CD4-positive, alpha-beta T cell (primary cell): ENCODE data around the gene C19orf25. TPM values are rescaled to one million over a fixed set of nuclear protein-coding genes. Genes with fewer than 3 reads are reported as not detected.
A peak's percentile ranks its signal among the peaks of the same experiment; 100 is the strongest.

Experiments
- ATAC-seq: fragments of 200-7000 bp; cut with Tn5 transposase; one replicate; pipeline ENCODE4 v1.10.0; 2022; ENCODE audit warnings: mild to moderate bottlenecking; ENCODE audit not compliant: poor library complexity
- CTCF ChIA-PET: fragments of 350-600 bp; sonication (Branson Sonifier 250); formaldehyde crosslinking; loops from one replicate; lab custom pipeline; 2021; ENCODE audit warnings: antibody characterized with exemption, inconsistent platforms; lab: Charles Lee
- POLR2A ChIA-PET: fragments of 350-600 bp; sonication (Branson Sonifier 250); formaldehyde crosslinking; loops from one replicate; lab custom pipeline; 2021; ENCODE audit warnings: antibody characterized with exemption, inconsistent platforms; lab: Charles Lee
- DNase-seq, 14 experiments: peaks; one replicate each; pipeline ENCODE4 v3.0.0-alpha.2; 2013 to 2020; ENCODE audit warnings: mixed read lengths in 2 of 14
- H3K27ac ChIP-seq, 2 donors: one replicate each; pipeline versions ENCODE4 v1.5.1 to v1.7.0; 2013; ENCODE audit warnings: low read length in 2 of 2, low read depth in 1 of 2, mild to moderate bottlenecking in 1 of 2
- H3K27me3 ChIP-seq, 2 experiments: 1 replicate in 1 of 2; 2 replicates in 1 of 2; pipeline versions ENCODE4 v1.6.1 to v1.7.0; 2013; ENCODE audit warnings: low read length in 2 of 2, control low read depth in 1 of 2, mild to moderate bottlenecking in 1 of 2, moderate library complexity in 1 of 2; ENCODE audit not compliant: insufficient read depth in 2 of 2, control insufficient read depth in 1 of 2
- H3K36me3 ChIP-seq: one replicate; pipeline ENCODE4 v1.6.1; 2013; ENCODE audit warnings: low read length, control low read depth; ENCODE audit not compliant: insufficient read depth
- H3K4me1 ChIP-seq: one replicate; pipeline ENCODE4 v1.6.1; 2013; ENCODE audit warnings: low read length, control low read depth; ENCODE audit not compliant: insufficient read depth
- H3K4me3 ChIP-seq: one replicate; pipeline ENCODE4 v1.5.1; 2013; ENCODE audit warnings: mild to moderate bottlenecking, low read length, moderate library complexity
- H3K9me3 ChIP-seq, 2 experiments: 1 replicate in 1 of 2; 2 replicates in 1 of 2; pipeline versions ENCODE4 v1.6.1 to v1.7.0; 2013; ENCODE audit warnings: low read length in 2 of 2, mild to moderate bottlenecking in 2 of 2, control low read depth in 1 of 2, moderate library complexity in 1 of 2; ENCODE audit not compliant: control insufficient read depth in 1 of 2, insufficient read depth in 1 of 2
- H3K27ac Mint-ChIP-seq: one replicate; pipeline ENCODE4 v1.8.0; 2020; ENCODE audit warnings: mixed read lengths
- H3K27me3 Mint-ChIP-seq: one replicate; pipeline ENCODE4 v1.8.0; 2021; ENCODE audit warnings: mixed read lengths
- H3K36me3 Mint-ChIP-seq: one replicate; pipeline ENCODE4 v1.8.0; 2021; ENCODE audit warnings: low read depth, mixed read lengths
- H3K4me1 Mint-ChIP-seq: one replicate; pipeline ENCODE4 v1.8.0; 2021; ENCODE audit warnings: low read depth, mixed read lengths
- H3K4me3 Mint-ChIP-seq: one replicate; pipeline ENCODE4 v1.8.0; 2020; ENCODE audit warnings: mild to moderate bottlenecking, mixed read lengths
- H3K9me3 Mint-ChIP-seq: one replicate; pipeline ENCODE4 v1.8.0; 2020; ENCODE audit warnings: mixed read lengths
- CTCF ChIP-seq: fragments of 200-600 bp; IDR thresholded peaks from one replicate; pipeline ENCODE4 v1.8.0; 2022; ENCODE audit warnings: antibody characterized with exemption, mild to moderate bottlenecking
- intact Hi-C, 2 experiments: fragments of 100-400 bp; cut with DNase I in 1 of 2; cut with micrococcal nuclease in 1 of 2; formaldehyde crosslinking; loops; one replicate each; pipeline versions ENCODE4 v1.15.1 to v1.9.0; 2023 to 2025; cut with DNase I, micrococcal nuclease
- total RNA-seq, 174 experiments: library from RNA in 2 of 174; stranded (reverse) in 2 of 174; gene quantifications; one replicate each; pipeline ENCODE4 v1.2.3 and lab custom pipeline; 2021 to 2026

C19orf25 gene
- total RNA-seq, 2 experiments from 2014 or later, result 14.9 to 15.8 TPM

GRCh38 chr19:1509602-1510441, 30.8 kb upstream of the C19orf25 start:
- Mint-ChIP-seq H3K27me3 (peaks cover 25% of the 10 kb centered on the region), H3K27ac (peak overlapping the region; percentile 6), H3K4me1 (peaks cover 27% of the 10 kb centered on the region), H3K9me3 (no peaks in the 10 kb centered on the region), H3K4me3 (peak overlapping the region; percentile 1), H3K36me3 (no peaks in the 10 kb centered on the region)
- CTCF ChIA-PET, result interaction anchor here (1.2 kb wide), 1 partner anchor 36 kb away, joined by 5 read pairs; no protein-coding TSS in a partner anchor
- peaks cover 0 to 28% of the 10 kb centered on the region in 2 experiments for H3K9me3 ChIP-seq
- H3K27me3 ChIP-seq, result no peaks in the 10 kb centered on the region
- intact Hi-C loops, result loop anchor here (5.0 kb wide), 2 partner anchors 33 to 73 kb away; partner anchors contain the start of genes C19orf25 (in 1 of the 2) and RPS15 (in 1 of the 2)
- ATAC-seq (no peak), DNase-seq (no peak)
- POLR2A ChIA-PET, result interaction anchor here (2.0 kb wide), 1 partner anchor 19 kb away, joined by 7 read pairs; the partner anchor contains the start of genes PCSK4 and REEP6
- H3K36me3 ChIP-seq, result no peaks in the 10 kb centered on the region
- H3K4me1 ChIP-seq, result peaks cover 43% of the 10 kb centered on the region
- no peak overlapping the region for H3K4me3 ChIP-seq
- no peak overlapping the region for H3K27ac ChIP-seq
- TF ChIP-seq CTCF, result no peak

- DNase-seq (no peak), ATAC-seq (no peak)
- no peak overlapping the region for H3K4me3 Mint-ChIP-seq
- no peaks in the 10 kb centered on the region for H3K36me3 Mint-ChIP-seq
- no peak overlapping the region for H3K27ac ChIP-seq
- intact Hi-C loops, result loop anchor here in 1 of 2 experiments (1.0 kb wide), 1 partner anchor 17 kb away; the partner anchor contains the start of gene REEP6
- no peak overlapping the region for H3K27ac Mint-ChIP-seq
- ChIA-PET POLR2A (interaction anchor here (2.0 kb wide), 1 partner anchor 18 kb away, joined by 7 read pairs; the partner anchor contains the start of genes PCSK4 and REEP6), CTCF (interaction anchor here (0.6 to 1.2 kb wide), 2 partner anchors 37 to 219 kb away, joined by 3 to 5 read pairs; no protein-coding TSS in a partner anchor)
- no peak overlapping the region for H3K4me3 ChIP-seq
- peaks cover 42% of the 10 kb centered on the region for H3K4me1 ChIP-seq
- H3K27me3 ChIP-seq, result peaks cover 6% of the 10 kb centered on the region in 2 experiments
- no peaks in the 10 kb centered on the region for H3K36me3 ChIP-seq
- H3K4me1 Mint-ChIP-seq, result peaks cover 27% of the 10 kb centered on the region
- TF ChIP-seq CTCF, result no peak
- peaks cover 0 to 35% of the 10 kb centered on the region in 2 experiments for H3K9me3 ChIP-seq
- no peaks in the 10 kb centered on the region for H3K9me3 Mint-ChIP-seq
- peaks cover 21% of the 10 kb centered on the region for H3K27me3 Mint-ChIP-seq
These were observed 29.5 kb upstream of the C19orf25 start for GRCh38 chr19:1508507-1508856.

- CTCF ChIA-PET, result interaction anchor here (0.6 kb wide), 1 partner anchor 219 kb away, joined by 3 read pairs; no protein-coding TSS in a partner anchor
These were observed 28.9 kb upstream of the C19orf25 start for GRCh38 chr19:1507763-1508506.

More at GRCh38 chr19:1507763-1508506, 28.9 kb upstream of the C19orf25 start:
- H3K4me3 Mint-ChIP-seq, result peak overlapping the region; percentile 87
- peak overlapping the region; percentile 87 for H3K27ac Mint-ChIP-seq
- DNase-seq (peak; percentile 86 to 97 (median 92)), ATAC-seq (peak; percentile 90)
- H3K9me3 Mint-ChIP-seq, result no peaks in the 10 kb centered on the region
- intact Hi-C loops, result loop anchor here (1.0 kb wide), 2 partner anchors 17 to 18 kb away; partner anchors contain the start of genes PCSK4 (in 1 of the 2) and REEP6 (in 1 of the 2)
- peaks cover 10 to 11% of the 10 kb centered on the region in 2 experiments for H3K27me3 ChIP-seq
- H3K36me3 Mint-ChIP-seq, result no peaks in the 10 kb centered on the region
- peak overlapping the region; percentile 54 for H3K4me3 ChIP-seq
- POLR2A ChIA-PET, result interaction anchor here (2.0 kb wide), 1 partner anchor 17 kb away, joined by 7 read pairs; the partner anchor contains the start of genes PCSK4 and REEP6
- H3K4me1 ChIP-seq, result peaks cover 44% of the 10 kb centered on the region
- peaks cover 0 to 40% of the 10 kb centered on the region in 2 experiments for H3K9me3 ChIP-seq
- H3K4me1 Mint-ChIP-seq, result peaks cover 27% of the 10 kb centered on the region
- H3K27me3 Mint-ChIP-seq, result peaks cover 23% of the 10 kb centered on the region
- TF ChIP-seq CTCF, result no peak
- H3K27ac ChIP-seq, result peak overlapping the region in 1 of 2 donors; percentile 62
- H3K36me3 ChIP-seq, result no peaks in the 10 kb centered on the region
